ENCODE data around the gene TNK1.

TNK1 gene

DNA sequence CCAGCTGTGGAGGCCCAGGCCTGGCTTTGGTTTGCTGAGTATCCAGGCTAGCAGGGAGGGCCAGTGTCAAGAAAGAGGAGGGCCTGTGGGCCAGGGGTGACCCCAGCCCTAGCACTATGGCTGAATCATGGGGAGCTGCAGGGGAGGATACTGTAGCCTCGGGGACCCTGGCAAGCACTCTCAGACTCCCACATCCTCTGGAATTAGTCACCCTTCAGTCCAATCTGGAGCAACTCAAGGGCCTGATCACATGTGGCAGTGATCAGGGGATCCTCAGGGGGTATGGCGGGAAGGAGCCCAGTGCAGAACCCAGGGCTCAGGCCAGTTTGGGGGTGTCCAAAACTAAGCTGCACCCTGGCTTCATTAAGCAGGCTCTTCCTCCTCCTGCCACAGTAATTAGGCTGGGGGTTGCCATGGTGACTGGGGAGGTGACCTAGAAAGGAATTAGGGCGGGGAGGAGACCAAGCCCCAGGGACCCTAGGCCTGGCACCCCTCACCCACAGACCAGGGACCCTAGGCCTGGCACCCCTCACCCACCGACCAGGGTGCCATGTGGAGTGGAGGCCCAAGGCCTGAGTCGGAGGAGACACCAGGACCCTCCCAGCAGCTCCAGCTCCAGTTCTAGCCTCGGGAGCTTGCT is 32.6 kb downstream of the TNK1 start:
- TF ChIP-seq, protein P1, sequence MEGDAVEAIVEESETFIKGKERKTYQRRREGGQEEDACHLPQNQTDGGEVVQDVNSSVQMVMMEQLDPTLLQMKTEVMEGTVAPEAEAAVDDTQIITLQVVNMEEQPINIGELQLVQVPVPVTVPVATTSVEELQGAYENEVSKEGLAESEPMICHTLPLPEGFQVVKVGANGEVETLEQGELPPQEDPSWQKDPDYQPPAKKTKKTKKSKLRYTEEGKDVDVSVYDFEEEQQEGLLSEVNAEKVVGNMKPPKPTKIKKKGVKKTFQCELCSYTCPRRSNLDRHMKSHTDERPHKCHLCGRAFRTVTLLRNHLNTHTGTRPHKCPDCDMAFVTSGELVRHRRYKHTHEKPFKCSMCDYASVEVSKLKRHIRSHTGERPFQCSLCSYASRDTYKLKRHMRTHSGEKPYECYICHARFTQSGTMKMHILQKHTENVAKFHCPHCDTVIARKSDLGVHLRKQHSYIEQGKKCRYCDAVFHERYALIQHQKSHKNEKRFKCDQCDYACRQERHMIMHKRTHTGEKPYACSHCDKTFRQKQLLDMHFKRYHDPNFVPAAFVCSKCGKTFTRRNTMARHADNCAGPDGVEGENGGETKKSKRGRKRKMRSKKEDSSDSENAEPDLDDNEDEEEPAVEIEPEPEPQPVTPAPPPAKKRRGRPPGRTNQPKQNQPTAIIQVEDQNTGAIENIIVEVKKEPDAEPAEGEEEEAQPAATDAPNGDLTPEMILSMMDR (IDR thresholded peaks at IDR 0.05; ENCODE audit: low read depth, low read length) = no peak
- H3K4me3 ChIP-seq (ENCODE audit: low read depth, low read length) = no peak overlapping the region
- no peak for DNase-seq (ENCODE audit: low read depth)

DNA sequence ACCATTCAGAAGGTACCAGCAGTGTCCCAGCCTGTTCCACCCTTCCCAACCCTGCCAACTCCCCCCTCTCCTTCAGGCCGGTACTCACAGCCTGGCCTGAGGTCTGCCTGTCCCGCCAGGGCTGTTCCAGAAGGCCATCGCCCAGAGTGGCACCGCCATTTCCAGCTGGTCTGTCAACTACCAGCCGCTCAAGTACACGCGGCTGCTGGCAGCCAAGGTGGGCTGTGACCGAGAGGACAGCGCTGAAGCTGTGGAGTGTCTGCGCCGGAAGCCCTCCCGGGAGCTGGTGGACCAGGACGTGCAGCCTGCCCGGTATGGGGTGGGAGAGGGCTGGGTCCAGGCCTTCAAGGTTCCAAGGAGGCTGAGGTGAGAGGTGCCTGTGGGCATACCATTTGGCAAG is 33.9 kb downstream of the TNK1 start:
- no peak for DNase-seq (ENCODE audit: low read depth)
- no peak for TF ChIP-seq POLR2A (IDR thresholded peaks at IDR 0.05; ENCODE audit: extremely low read depth, insufficient read length)
- TF ChIP-seq, protein P2, sequence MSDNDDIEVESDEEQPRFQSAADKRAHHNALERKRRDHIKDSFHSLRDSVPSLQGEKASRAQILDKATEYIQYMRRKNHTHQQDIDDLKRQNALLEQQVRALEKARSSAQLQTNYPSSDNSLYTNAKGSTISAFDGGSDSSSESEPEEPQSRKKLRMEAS (IDR thresholded peaks at IDR 0.05; ENCODE audit: low read depth, low read length) = no peak
- TF ChIP-seq, protein P1 (IDR thresholded peaks at IDR 0.05; ENCODE audit: low read depth, low read length) = no peak
- TF ChIP-seq MYC (IDR thresholded peaks at IDR 0.05; ENCODE audit: low read depth, low read length) = no peak
- H3K4me3 ChIP-seq (ENCODE audit: low read depth, low read length) = no peak overlapping the region

DNA sequence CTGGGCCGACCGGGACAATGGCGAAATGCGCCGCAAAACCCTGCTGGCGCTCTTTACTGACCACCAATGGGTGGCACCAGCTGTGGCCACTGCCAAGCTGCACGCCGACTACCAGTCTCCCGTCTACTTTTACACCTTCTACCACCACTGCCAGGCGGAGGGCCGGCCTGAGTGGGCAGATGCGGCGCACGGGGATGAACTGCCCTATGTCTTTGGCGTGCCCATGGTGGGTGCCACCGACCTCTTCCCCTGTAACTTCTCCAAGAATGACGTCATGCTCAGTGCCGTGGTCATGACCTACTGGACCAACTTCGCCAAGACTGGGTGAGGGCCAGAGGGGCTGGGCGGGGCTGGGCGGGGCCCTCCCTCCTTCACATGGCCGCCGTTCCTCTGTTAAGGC is 34.9 kb downstream of the TNK1 start:
- no peak overlapping the region for H3K4me3 ChIP-seq (ENCODE audit: low read depth, low read length)
- DNase-seq (ENCODE audit: low read depth) = no peak
- TF ChIP-seq, protein P1 (IDR thresholded peaks at IDR 0.05; ENCODE audit: low read depth, low read length) = no peak
- TF ChIP-seq POLR2A (IDR thresholded peaks at IDR 0.05; ENCODE audit: extremely low read depth, insufficient read length) (no peak), MYC (IDR thresholded peaks at IDR 0.05; ENCODE audit: low read depth, low read length) (no peak)
- TF ChIP-seq, protein P2 (IDR thresholded peaks at IDR 0.05; ENCODE audit: low read depth, low read length) = no peak

DNA sequence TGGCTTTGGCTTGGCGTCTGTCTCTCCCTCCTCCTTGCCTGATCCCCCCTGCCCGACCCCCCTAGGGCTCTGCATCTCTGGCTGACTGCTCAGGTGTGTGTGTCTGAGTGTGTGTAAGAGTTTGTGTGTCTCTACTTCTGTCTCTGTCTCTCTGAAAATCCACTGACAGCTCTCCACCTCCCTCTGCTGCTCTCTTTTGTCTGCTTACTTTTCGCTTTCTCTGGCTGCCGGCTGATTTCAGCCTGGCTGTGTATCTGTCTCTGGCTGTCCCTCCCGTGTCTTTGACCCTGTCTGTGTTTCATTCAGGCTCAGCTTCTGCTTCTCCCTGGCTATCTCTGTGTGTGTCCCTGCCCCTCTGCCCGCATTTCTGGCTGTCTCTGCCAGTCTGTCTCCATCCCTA is 35.4 kb downstream of the TNK1 start:
- TF ChIP-seq, protein P1 (IDR thresholded peaks at IDR 0.05; ENCODE audit: low read depth, low read length) = no peak
- TF ChIP-seq, protein P2 (IDR thresholded peaks at IDR 0.05; ENCODE audit: low read depth, low read length) = no peak
- no peak for TF ChIP-seq MYC (IDR thresholded peaks at IDR 0.05; ENCODE audit: low read depth, low read length)
- no peak for TF ChIP-seq POLR2A (IDR thresholded peaks at IDR 0.05; ENCODE audit: extremely low read depth, insufficient read length)
- H3K4me3 ChIP-seq (ENCODE audit: low read depth, low read length) = no peak overlapping the region
- DNase-seq (ENCODE audit: low read depth) = no peak

DNA sequence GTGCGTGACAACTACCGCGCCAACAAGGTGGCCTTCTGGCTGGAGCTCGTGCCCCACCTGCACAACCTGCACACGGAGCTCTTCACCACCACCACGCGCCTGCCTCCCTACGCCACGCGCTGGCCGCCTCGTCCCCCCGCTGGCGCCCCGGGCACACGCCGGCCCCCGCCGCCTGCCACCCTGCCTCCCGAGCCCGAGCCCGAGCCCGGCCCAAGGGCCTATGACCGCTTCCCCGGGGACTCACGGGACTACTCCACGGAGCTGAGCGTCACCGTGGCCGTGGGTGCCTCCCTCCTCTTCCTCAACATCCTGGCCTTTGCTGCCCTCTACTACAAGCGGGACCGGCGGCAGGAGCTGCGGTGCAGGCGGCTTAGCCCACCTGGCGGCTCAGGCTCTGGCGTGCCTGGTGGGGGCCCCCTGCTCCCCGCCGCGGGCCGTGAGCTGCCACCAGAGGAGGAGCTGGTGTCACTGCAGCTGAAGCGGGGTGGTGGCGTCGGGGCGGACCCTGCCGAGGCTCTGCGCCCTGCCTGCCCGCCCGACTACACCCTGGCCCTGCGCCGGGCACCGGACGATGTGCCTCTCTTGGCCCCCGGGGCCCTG is 36.3 kb downstream of the TNK1 start:
- H3K4me3 ChIP-seq (ENCODE audit: low read depth, low read length) = no peak overlapping the region
- TF ChIP-seq, protein P2 (IDR thresholded peaks at IDR 0.05; ENCODE audit: low read depth, low read length) = no peak
- TF ChIP-seq MYC (IDR thresholded peaks at IDR 0.05; ENCODE audit: low read depth, low read length) (no peak), POLR2A (IDR thresholded peaks at IDR 0.05; ENCODE audit: extremely low read depth, insufficient read length) (no peak)
- TF ChIP-seq, protein P1 (IDR thresholded peaks at IDR 0.05; ENCODE audit: low read depth, low read length) = no peak
- DNase-seq (ENCODE audit: low read depth) = no peak

All from NB4 (cell line).